Adrenal gland (tissue), 12 donors: ENCODE data around the gene EPHA6. TPM values are rescaled to one million over a fixed set of nuclear protein-coding genes. Genes with fewer than 3 reads are reported as not detected.

Experiments used
- DNase-seq, 7 donors: peaks; one replicate each; pipeline ENCODE4 v3.0.0-alpha.2; 2019 to 2020
- H3K27ac ChIP-seq, 5 donors: fragments of 200-600 bp; sonication (generic) in 4 of 5; 1 replicate in 3 of 5; 2 replicates in 2 of 5; pipeline versions ENCODE4 v1.5.1 to v1.8.0; 2016 to 2020; ENCODE audit warnings: mild to moderate bottlenecking in 1 of 5
- H3K27me3 ChIP-seq: fragments of 200-600 bp; 2 replicates; pipeline ENCODE4 v1.8.0; 2021
- H3K36me3 ChIP-seq, 2 donors: fragments of 200-600 bp; replicated peaks in 1 of 2; 1 replicate in 1 of 2; 2 replicates in 1 of 2; pipeline versions ENCODE4 v1.5.1 to v1.8.0; 2018 to 2022
- H3K4me1 ChIP-seq, 2 donors: fragments of 200-600 bp; replicated peaks in 1 of 2; 1 replicate in 1 of 2; 2 replicates in 1 of 2; pipeline versions ENCODE4 v1.5.1 to v1.8.0; 2018 to 2021
- H3K4me3 ChIP-seq, 4 donors: fragments of 200-600 bp; sonication (generic) in 3 of 4; one replicate each; pipeline ENCODE4 v1.5.1; 2016 to 2018
- H3K9me3 ChIP-seq, 3 donors: fragments of 200-600 bp; sonication (generic) in 1 of 3; replicated peaks in 1 of 3; 1 replicate in 2 of 3; 2 replicates in 1 of 3; pipeline versions ENCODE4 v1.5.1 to v1.8.0; 2016 to 2021
- CTCF ChIP-seq, 6 experiments: fragments of 450-650 bp in 4 of 6; fragments of 200-600 bp in 2 of 6; sonication (generic) in 1 of 6; IDR thresholded peaks; 1 replicate in 5 of 6; 2 replicates in 1 of 6; pipeline versions ENCODE4 v1.5.1 to v1.8.0; 2016 to 2021; ENCODE audit warnings: antibody characterized with exemption in 6 of 6, mild to moderate bottlenecking in 2 of 6, moderate library complexity in 1 of 6
- POLR2A ChIP-seq, 2 donors: fragments of 450-650 bp; IDR thresholded peaks; one replicate each; pipeline ENCODE4 v1.6.1; 2017; ENCODE audit warnings: antibody characterized with exemption in 2 of 2, mild to moderate bottlenecking in 2 of 2, moderate library complexity in 1 of 2
- WGBS, 4 donors: extraction: QIAGEN DNeasy Blood & Tissue Kit in 2 of 4; methylation state at CpG; one replicate each; pipeline versions ENCODE4 v1.1.5 to v1.1.7; 2013 to 2017; 5-methylcytosine and 5-hydroxymethylcytosine counted together
- intact Hi-C, 2 donors: fragments of 100-400 bp; cut with DNase I; formaldehyde crosslinking; loops; one replicate each; pipeline versions ENCODE4 v1.14.1 to v1.15.0; 2022 to 2023
- polyA plus RNA-seq, 3 donors: library from polyadenylated mRNA; stranded (reverse); fragments of 200-250 nt in 2 of 3; fragments of 350-450 nt in 1 of 3; fragmentation: Illumina TruSeq in 1 of 3; extraction: RNeasy Lipid Tissue Mini Kit (QIAGEN cat#74804) in 1 of 3; gene quantifications; one replicate each; pipeline ENCODE4 v1.2.3, GENCODE V29; 2013 to 2014
- total RNA-seq, 9 donors: library from RNA; depleted of rRNA in 4 of 9; stranded (reverse); fragments of >200 nt in 4 of 9; fragments of 120-200 nt in 1 of 9; fragmentation: NEBNext Ultra II Directional in 1 of 9; extraction: Animal tissue kit (Norgen Biotek cat#: 25700) in 1 of 9; gene quantifications; one replicate each; pipeline versions ENCODE4 v1.1.0 to v1.2.4, GENCODE V29; 2013 to 2023
- donor health status: healthy with polysubstance abuse.
- donor health status: Bipolar disorder and iron deficiency.
- donor health status: DM: yes; HTN: yes; CAD: no.
- donor health status: DM: no; HTN: no; CAD: no.
- donor health status: DM: no; HTN: no; CAD: no.
- donor health status: DM: yes; HTN: yes; CAD: no.

EPHA6 gene
- total and polyA plus RNA-seq, 12 donors = 0.07 to 2.1 (median 0.07) TPM; not detected in 9

DNA sequence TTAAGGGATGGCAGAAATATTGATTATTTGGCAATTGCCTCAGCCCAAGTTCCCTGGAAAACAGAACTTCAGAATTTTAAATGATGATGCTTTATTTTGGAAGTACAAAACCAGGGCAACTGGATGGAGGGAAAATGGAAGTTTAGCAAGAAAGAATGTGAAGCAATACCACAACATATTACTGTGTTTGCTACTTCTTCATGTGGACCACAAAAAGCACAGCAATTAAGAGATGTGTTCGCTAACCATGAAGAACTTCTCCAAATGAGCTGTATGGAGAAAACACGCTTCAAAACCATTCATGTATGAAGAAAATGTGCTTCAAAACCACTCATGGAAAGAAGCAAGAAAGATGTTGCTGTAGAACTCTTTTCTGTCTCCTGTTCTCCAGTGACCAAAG lies 885.5 kb downstream of the EPHA6 start:
- intact Hi-C loops = no loop called here

DNA sequence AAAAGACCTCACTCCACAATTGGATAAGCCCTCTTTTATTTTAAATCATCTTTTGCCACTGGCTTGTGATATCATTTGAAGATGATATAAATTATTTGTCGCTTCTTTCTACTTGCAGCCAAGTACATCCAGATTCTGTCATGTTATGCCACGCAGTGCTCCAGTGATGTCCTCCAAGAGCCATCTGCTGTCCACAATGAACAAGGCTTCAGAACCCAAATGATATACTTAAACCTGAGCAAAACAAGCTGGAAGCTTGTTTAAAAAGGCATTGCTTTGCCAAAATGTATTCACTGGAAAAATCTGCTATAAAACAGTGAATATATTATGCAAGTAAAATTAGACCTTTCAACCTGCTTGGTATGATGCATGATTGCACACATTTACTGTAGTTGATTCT lies 891.4 kb downstream of the EPHA6 start:
- no peaks in the 10 kb centered on the region for H3K9me3 ChIP-seq
- no peaks in the 10 kb centered on the region for H3K27me3 ChIP-seq
- H3K4me1 ChIP-seq = no peaks in the 10 kb centered on the region
- no peak overlapping the region for H3K27ac ChIP-seq
- no peaks in the 10 kb centered on the region for H3K36me3 ChIP-seq
- 82 to 90% (median 85%) methylated on average over 2 of the region's 2 CpGs for WGBS, 4 donors
- intact Hi-C loops = no loop called here
- H3K4me3 ChIP-seq = no peak overlapping the region
- TF ChIP-seq POLR2A (IDR thresholded peaks at IDR 0.05) = no peak
- TF ChIP-seq CTCF (IDR thresholded peaks at IDR 0.05) = no peak
- DNase-seq = no peak

More for the DNA sequence above, 885.5 kb downstream of the EPHA6 start:
- 90 to 96% (median 92%) methylated on average over 2 of the region's 2 CpGs for WGBS, 4 donors
- Histone ChIP-seq H3K36me3 (no peaks in the 10 kb centered on the region), H3K4me3 (no peak overlapping the region), H3K4me1 (no peaks in the 10 kb centered on the region), H3K9me3 (no peaks in the 10 kb centered on the region), H3K27ac (no peak overlapping the region), H3K27me3 (no peaks in the 10 kb centered on the region)
- DNase-seq = no peak
- TF ChIP-seq POLR2A (IDR thresholded peaks at IDR 0.05) = no peak
- no peak for TF ChIP-seq CTCF (IDR thresholded peaks at IDR 0.05)

- no peak overlapping the region for H3K27ac ChIP-seq
- no peaks in the 10 kb centered on the region for H3K9me3 ChIP-seq
- H3K4me3 ChIP-seq = no peak overlapping the region
- WGBS, 4 donors = 76 to 86% (median 83%) methylated on average over 4 of the region's 4 CpGs
- no peaks in the 10 kb centered on the region for H3K27me3 ChIP-seq
- H3K36me3 ChIP-seq = no peaks in the 10 kb centered on the region
- intact Hi-C loops = no loop called here
- DNase-seq = no peak
- TF ChIP-seq POLR2A (IDR thresholded peaks at IDR 0.05) = no peak
- TF ChIP-seq CTCF (IDR thresholded peaks at IDR 0.05) = no peak
- H3K4me1 ChIP-seq = no peaks in the 10 kb centered on the region
These were observed 891.8 kb downstream of the EPHA6 start for GRCh38 chr3:97706226-97706625.

GRCh38 chr3:97711654-97712053 lies 897.3 kb downstream of the EPHA6 start:
- no peak overlapping the region for H3K27ac ChIP-seq
- H3K27me3 ChIP-seq = no peaks in the 10 kb centered on the region
- H3K4me1 ChIP-seq = no peaks in the 10 kb centered on the region
- intact Hi-C loops = loop anchor here in 1 of 2 donors (10.0 kb wide), 1 partner anchor 847 kb away; no protein-coding TSS in a partner anchor
- H3K9me3 ChIP-seq = no peaks in the 10 kb centered on the region
- TF ChIP-seq CTCF (IDR thresholded peaks at IDR 0.05) = no peak
- TF ChIP-seq POLR2A (IDR thresholded peaks at IDR 0.05) = no peak
- H3K4me3 ChIP-seq = no peak overlapping the region
- H3K36me3 ChIP-seq = no peaks in the 10 kb centered on the region
- no peak for DNase-seq
